Gastroesophageal sphincter (tissue), 4 donors: ENCODE results near the gene ZMYND19. TPM values are rescaled to one million over a fixed set of nuclear protein-coding genes. Genes with fewer than 3 reads are reported as not detected.

Experiments used
- ATAC-seq: fragments of 150-250 bp; one replicate; pipeline ENCODE4 v1.9.1; 2016; ENCODE audit warnings: mild to moderate bottlenecking, moderate library complexity
- H3K27ac ChIP-seq, 4 donors: fragments of 200-600 bp; sonication (generic) in 3 of 4; 1 replicate in 3 of 4; 2 replicates in 1 of 4; pipeline ENCODE4 v1.5.1; 2016 to 2019
- H3K27me3 ChIP-seq: fragments of 200-600 bp; sonication (generic); one replicate; pipeline ENCODE4 v1.5.1; 2019
- H3K36me3 ChIP-seq, 2 donors: fragments of 200-600 bp; sonication (generic); one replicate each; pipeline ENCODE4 v1.5.1; 2019; ENCODE audit warnings: control low read depth in 1 of 2
- H3K4me1 ChIP-seq, 3 donors: fragments of 200-600 bp; sonication (generic); 1 replicate in 2 of 3; 2 replicates in 1 of 3; pipeline ENCODE4 v1.5.1; 2016 to 2019; ENCODE audit warnings: control low read depth in 2 of 3
- H3K4me3 ChIP-seq, 2 donors: fragments of 200-600 bp; sonication (generic); one replicate each; pipeline ENCODE4 v1.5.1; 2019; ENCODE audit warnings: mild to moderate bottlenecking in 1 of 2, moderate library complexity in 1 of 2
- H3K9me3 ChIP-seq, 3 donors: fragments of 200-600 bp; sonication (generic); one replicate each; pipeline ENCODE4 v1.5.1; 2017 to 2019; ENCODE audit warnings: control low read depth in 2 of 3
- EP300 ChIP-seq: sonication (generic); formaldehyde crosslinking; IDR thresholded peaks from one replicate; pipeline ENCODE4 v1.6.1; 2017; ENCODE audit warnings: antibody characterized with exemption, mild to moderate bottlenecking
- POLR2A ChIP-seq, 2 donors: fragments of 450-650 bp; IDR thresholded peaks; one replicate each; pipeline ENCODE4 v1.6.1; 2017; ENCODE audit warnings: antibody characterized with exemption in 2 of 2, mild to moderate bottlenecking in 2 of 2, moderate library complexity in 1 of 2
- POLR2AphosphoS5 ChIP-seq: sonication (generic); formaldehyde crosslinking; IDR thresholded peaks from one replicate; pipeline ENCODE4 v1.6.1; 2017; ENCODE audit warnings: antibody characterized with exemption
- WGBS, 2 donors: methylation state at CpG; one replicate each; pipeline ENCODE4 v1.1.5; 2018; ENCODE audit warnings: low coverage in 1 of 2; 5-methylcytosine and 5-hydroxymethylcytosine counted together
- total RNA-seq, 4 donors: library from RNA; depleted of rRNA; stranded (reverse); fragments of >200 nt; gene quantifications; one replicate each; pipeline ENCODE4 v1.1.0, GENCODE V29; 2016
- TF ChIP-seq, protein P1 (sequence below), 4 experiments: fragments of 200-600 bp in 2 of 4; fragments of 450-650 bp in 2 of 4; sonication (generic) in 1 of 4; IDR thresholded peaks; one replicate each; pipeline ENCODE4 v1.5.1; 2017 to 2019; ENCODE audit warnings: antibody characterized with exemption in 4 of 4, mild to moderate bottlenecking in 2 of 4, moderate library complexity in 2 of 4

Gene ZMYND19
- total RNA-seq, 4 donors from 2014 or later: 9.5 to 17.1 (median 13.2) TPM

DNA sequence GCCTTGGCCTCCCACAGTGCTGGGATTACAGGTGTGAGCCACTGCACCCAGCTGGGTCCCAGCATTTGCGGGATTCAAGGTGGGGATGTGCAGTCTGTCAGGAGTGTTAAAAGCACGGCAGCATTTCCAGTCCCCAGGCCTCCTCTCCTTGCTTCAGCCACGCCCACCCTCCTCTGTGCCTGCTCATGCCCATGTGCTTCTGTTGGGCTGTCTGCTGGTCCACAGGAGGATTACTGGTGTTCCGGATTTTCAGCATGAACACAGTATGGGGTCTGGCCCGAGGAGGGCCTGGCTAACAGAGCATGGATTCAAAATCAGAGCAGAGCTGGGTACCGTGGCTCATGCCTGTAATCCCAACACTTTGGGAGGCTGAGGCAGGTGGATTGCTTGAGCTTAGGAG is 20.6 kb upstream of the ZMYND19 start:
- no peaks in the 10 kb centered on the region for H3K9me3 ChIP-seq
- peaks cover 0 to 46% (median 28%) of the 10 kb centered on the region in 3 donors for H3K4me1 ChIP-seq
- WGBS, 2 donors: 72 to 100% methylated on average over 1 to 3 of the region's 6 CpGs
- no peak overlapping the region for H3K4me3 ChIP-seq
- no peak for TF ChIP-seq POLR2A (IDR thresholded peaks at IDR 0.05)
- TF ChIP-seq POLR2AphosphoS5: no peak
- no peaks in the 10 kb centered on the region for H3K27me3 ChIP-seq
- no peak overlapping the region for H3K27ac ChIP-seq
- no peak for ATAC-seq
- peaks cover 0 to 29% of the 10 kb centered on the region in 2 donors for H3K36me3 ChIP-seq

DNA sequence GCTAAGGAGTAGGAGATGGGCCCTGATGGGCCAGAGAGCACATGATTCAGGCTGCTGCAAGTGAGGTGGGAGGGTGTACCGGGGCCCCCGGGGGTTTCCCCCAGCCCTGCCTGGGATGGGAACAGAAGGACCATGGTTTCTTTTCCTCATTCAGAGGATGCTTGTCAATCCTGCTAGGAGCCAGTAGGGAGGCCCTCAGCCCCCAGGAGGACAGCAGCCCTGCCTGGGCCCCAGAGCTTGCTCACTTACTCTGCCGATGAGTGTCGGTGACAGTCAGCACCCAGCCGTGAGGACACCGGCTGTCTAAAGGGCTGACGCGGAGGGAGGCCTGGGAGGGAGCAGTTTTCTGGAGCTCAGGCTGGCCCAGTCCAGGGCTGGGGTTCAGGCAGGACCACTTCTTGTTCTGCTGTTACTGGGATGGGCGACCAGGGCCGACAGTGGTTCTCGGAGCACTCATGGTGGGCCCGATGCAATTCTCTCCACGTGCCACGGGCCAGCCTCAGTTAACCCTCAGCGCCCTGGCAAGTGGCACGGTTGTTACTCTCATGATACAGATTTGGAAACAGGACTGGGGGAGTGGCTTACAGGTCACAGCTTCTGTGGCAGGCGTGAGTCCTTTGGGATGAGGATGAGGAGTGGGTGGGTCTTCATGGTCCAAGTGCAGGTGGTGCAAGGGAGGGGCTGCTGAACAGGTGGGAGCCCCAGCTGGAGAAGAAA is 17.0 kb upstream of the ZMYND19 start:
- Histone ChIP-seq H3K27me3 (no peaks in the 10 kb centered on the region), H3K9me3 (no peaks in the 10 kb centered on the region), H3K36me3 (no peaks in the 10 kb centered on the region), H3K4me3 (peak overlapping the region in 1 of 2 donors; percentile 96), H3K27ac (peak overlapping the region in 1 of 4 donors; percentile 84), H3K4me1 (peaks cover 0 to 56% (median 30%) of the 10 kb centered on the region in 3 donors)
- no peak for ATAC-seq
- TF ChIP-seq POLR2AphosphoS5 (no peak), EP300 (no peak), POLR2A (IDR thresholded peaks at IDR 0.05) (no peak)
- TF ChIP-seq, protein P1, sequence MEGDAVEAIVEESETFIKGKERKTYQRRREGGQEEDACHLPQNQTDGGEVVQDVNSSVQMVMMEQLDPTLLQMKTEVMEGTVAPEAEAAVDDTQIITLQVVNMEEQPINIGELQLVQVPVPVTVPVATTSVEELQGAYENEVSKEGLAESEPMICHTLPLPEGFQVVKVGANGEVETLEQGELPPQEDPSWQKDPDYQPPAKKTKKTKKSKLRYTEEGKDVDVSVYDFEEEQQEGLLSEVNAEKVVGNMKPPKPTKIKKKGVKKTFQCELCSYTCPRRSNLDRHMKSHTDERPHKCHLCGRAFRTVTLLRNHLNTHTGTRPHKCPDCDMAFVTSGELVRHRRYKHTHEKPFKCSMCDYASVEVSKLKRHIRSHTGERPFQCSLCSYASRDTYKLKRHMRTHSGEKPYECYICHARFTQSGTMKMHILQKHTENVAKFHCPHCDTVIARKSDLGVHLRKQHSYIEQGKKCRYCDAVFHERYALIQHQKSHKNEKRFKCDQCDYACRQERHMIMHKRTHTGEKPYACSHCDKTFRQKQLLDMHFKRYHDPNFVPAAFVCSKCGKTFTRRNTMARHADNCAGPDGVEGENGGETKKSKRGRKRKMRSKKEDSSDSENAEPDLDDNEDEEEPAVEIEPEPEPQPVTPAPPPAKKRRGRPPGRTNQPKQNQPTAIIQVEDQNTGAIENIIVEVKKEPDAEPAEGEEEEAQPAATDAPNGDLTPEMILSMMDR (IDR thresholded peaks at IDR 0.05): no peak
- 55 to 80% methylated on average over 1 to 3 of the region's 17 CpGs for WGBS, 2 donors

DNA sequence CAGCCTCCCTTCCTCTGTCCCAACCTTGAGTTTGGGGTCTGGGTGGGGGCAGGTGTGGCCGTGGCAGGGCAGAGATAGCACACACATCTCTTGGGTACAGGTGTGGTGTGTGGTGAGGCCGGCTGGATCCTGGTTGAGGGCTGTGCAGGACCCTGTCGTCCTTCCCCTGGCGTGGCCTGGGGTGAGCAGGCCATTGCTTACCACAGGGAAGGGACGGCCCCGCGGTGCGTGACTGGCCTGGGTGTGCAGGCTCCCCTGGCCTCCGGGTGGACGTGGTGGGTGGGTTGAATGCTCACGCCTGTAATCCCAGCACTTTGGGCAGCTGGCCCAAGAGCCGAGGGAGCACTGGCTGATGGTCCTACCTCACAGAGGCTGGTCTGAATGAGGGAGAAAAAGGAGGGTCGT is 16.4 kb upstream of the ZMYND19 start:
- Histone ChIP-seq H3K36me3 (no peaks in the 10 kb centered on the region), H3K27me3 (no peaks in the 10 kb centered on the region), H3K9me3 (no peaks in the 10 kb centered on the region), H3K4me3 (peak overlapping the region in 1 of 2 donors; percentile 96), H3K27ac (peak overlapping the region in 1 of 4 donors; percentile 84), H3K4me1 (peaks cover 0 to 51% (median 24%) of the 10 kb centered on the region in 3 donors)
- no peak for ATAC-seq
- 0 to 6% methylated on average over 2 of the region's 13 CpGs for WGBS, 2 donors
- TF ChIP-seq EP300 (no peak), POLR2A (IDR thresholded peaks at IDR 0.05) (no peak), POLR2AphosphoS5 (no peak)
- TF ChIP-seq, protein P1 (IDR thresholded peaks at IDR 0.05): no peak

DNA sequence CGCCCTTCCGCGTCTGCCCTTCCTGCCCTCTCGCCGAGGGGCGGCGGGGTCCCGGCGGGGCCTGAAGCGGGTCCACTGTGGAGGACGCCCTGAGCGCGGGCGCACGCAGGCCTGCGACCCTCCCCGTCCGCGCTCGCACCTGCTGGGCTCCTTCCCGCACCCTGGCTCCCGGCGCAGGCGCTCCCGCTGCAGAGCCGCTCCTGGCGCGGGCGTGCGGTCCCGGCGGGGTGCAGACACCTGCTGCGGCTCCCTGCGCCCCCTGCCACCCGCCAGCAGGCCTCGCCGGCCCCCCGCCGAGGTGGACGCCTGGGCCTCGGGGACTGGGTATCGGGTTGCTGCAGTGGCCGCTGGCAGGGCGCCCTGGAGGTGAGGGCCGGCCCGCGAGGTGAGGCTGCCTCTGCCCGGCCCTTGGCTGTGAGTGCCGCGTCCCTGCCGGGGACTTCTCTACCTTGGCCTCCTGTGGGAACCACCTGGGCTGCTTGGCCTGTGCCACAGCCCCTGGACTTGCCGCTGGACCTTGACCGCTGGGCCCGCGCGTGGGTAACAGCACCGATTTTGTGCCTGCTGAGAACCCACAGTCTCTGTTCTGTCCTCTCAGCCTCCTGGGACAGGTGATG is 15.8 kb upstream of the ZMYND19 start:
- no CpG with 5 or more reads among the region's 57 CpGs for WGBS, 2 donors
- peak; percentile 17 for ATAC-seq

More for the DNA sequence above, 15.8 kb upstream of the ZMYND19 start:
- peak overlapping the region; percentile 11 to 91 (median 84) for H3K27ac ChIP-seq
- H3K9me3 ChIP-seq: no peaks in the 10 kb centered on the region
- H3K4me1 ChIP-seq: peaks cover 0 to 46% (median 20%) of the 10 kb centered on the region in 3 donors
- TF ChIP-seq POLR2A (IDR thresholded peaks at IDR 0.05): no peak
- TF ChIP-seq EP300: no peak
- no peak for TF ChIP-seq POLR2AphosphoS5
- TF ChIP-seq, protein P1 (IDR thresholded peaks at IDR 0.05): no peak
- H3K4me3 ChIP-seq: peak overlapping the region; percentile 77 to 96
- H3K36me3 ChIP-seq: no peaks in the 10 kb centered on the region
- no peaks in the 10 kb centered on the region for H3K27me3 ChIP-seq
